Stimulated activated naive CD4-positive, alpha-beta T cell treated with Interleukin-2 at 50 U/mL for 16 hours (primary cell): ENCODE measurements around the gene SCML1.

ENCODE experiments used
- DNase-seq: peaks from one replicate; lab custom pipeline; 2025; lab: John Stamatoyannopoulos, UW

SCML1 gene

DNA sequence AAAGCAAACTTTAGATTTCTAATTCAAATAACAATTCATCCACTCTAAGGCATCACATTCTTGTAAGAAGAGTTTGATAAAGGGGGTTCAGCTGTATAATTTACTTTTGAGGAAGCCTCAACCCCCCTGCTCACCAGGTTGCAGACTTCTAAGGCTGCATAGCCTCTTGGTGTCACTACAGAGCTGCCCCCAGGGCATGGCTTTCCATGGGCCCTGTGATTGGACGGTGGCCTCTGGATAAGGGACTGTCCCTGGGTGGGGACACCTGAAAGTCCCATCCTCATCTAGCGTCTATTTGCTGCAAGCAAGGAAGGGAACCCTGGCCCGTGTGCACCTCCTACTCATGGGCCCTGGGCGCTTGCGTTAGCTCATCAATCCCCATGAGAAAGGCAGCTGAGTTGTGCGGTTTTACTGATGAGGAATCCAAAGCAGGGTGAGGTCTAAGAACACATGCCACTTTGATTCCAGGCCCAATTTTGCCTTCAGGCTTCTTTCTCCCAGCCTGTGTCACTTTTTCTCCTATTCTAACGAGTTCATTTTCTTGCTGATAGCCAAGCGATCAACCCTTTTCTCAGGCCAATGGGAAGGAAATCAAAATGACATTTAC lies 51.8 kb downstream of the SCML1 start:
- DNase-seq = no peak

DNA sequence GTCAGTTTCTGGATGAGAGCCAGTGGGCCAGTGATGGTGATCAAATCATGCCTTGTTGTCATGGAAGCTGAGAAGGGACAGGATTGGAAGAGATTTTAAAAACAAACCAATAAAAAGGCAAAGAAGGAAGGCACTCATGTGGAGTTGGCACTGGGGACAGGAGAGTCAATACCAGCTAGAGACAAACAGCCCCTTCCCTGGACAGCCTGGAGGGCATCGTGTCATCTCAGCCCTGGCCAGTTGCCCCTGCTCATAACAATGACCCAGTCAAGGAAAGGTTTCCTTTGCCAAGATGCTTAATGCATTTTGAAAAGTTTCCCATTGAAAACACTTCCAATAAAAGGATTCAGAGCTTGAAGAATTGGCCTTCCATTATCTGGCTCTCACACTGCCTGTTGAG lies 55.5 kb downstream of the SCML1 start:
- peak; percentile 75 for DNase-seq

DNA sequence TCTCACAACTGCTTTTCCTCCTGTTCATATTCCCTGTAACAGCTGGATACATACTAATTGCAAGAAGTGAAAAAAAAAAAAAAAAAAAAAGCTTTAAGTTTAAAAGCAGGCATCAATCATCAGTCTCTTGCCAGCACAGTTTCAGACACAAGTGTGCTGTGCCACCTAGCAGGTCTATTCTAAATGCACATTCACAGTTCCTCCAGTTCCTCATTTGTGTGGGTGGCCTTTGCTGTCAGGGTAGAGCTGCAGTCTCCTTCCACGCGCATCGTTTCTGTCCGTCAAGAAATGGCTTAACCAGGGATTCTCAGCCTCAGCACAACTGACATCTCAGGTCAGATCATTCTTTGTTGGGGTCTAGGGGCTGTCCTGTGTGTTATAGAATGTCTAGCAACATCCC lies 61.6 kb downstream of the SCML1 start:
- no peak for DNase-seq

DNA sequence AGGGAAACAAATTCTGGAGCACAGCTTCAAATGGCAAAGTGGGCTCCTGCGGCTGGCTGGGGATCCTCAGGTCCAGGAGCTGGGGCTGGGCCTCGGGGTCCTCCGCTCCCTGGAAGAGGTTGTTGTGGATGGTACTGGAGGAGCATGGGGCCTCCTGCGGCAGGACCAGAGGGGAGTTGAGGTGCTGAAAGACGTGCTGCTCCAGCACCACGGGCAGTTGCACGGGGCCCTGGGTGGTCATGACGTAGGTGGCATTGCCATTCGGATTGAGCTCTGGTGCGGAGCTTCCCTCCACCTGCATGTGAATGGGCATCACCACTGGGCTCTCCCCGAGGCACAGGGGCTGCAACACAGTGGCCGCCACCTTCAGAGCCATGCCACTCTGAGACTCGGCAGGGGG lies 64.1 kb downstream of the SCML1 start:
- no peak for DNase-seq

DNA sequence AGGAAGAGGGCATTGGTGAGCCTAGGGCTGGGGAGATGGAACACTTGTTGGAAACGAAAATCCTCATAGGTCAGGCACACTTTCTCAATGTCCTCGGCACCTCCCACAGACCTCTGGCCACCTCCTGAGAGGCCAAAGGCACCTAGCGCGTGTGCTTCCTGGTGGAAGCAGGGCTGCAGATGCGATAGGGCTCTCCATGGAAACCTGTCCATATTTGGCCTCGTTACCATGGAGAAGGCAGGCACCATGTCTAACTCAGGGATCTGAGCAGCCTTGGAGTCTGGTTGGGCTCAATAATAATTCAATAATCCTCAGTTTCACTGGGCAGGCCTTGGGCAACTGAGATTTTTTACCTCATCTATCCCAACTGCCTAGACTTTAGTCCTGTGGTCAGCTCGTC lies 65.5 kb downstream of the SCML1 start:
- DNase-seq = no peak

DNA sequence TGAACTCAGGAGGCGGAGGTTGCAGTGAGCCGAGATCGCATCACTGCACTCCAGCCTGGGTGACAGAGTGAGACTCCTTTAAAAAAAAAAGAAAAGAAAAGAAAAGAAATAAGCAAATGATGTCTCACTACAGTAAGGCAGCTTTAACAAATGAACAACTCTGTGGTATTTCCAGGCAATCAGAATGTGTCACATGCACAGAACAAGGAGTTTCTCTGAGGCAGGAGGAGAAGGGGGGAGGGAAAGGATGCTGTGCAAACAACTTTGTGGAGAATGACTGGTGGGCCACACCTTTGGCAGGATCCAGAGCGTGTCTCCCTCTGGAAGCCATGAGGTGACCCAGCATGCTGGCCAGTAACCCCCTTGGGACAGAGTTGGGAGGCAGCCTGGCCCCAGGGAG lies 66.2 kb downstream of the SCML1 start:
- DNase-seq = no peak
